HL-60 (cell line): ENCODE results near the gene DOK7.

ENCODE experiments used
- DNase-seq, 2 experiments: peaks; one replicate each; pipeline ENCODE4 v3.0.0-alpha.2; 2010 to 2020; ENCODE audit warnings: low read depth in 1 of 2, low spot score in 1 of 2
- H3K27ac ChIP-seq: fragments of 250-450 bp; sonication (Bioruptor Pico); replicated peaks from 2 replicates; pipeline ENCODE4 v1.5.1; 2020; ENCODE audit warnings: mild to moderate bottlenecking, moderate library complexity
- H3K27me3 ChIP-seq: fragments of 250-450 bp; sonication (Bioruptor Pico); 2 replicates; pipeline ENCODE4 v1.5.1; 2021; ENCODE audit warnings: mild to moderate bottlenecking, moderate library complexity; ENCODE audit not compliant: insufficient read depth, poor library complexity, severe bottlenecking
- H3K4me3 ChIP-seq: replicated peaks from 2 replicates; pipeline ENCODE4 v1.5.1; 2011; ENCODE audit warnings: mild to moderate bottlenecking, control low read depth, low read length; ENCODE audit not compliant: insufficient read depth
- CTCF ChIP-seq: IDR thresholded peaks from one replicate; pipeline ENCODE4 v1.5.1; 2011; ENCODE audit warnings: low read length, control low read depth, inconsistent platforms; ENCODE audit not compliant: insufficient read depth
- GABPA ChIP-seq: IDR thresholded peaks from 2 replicates; pipeline ENCODE4 v1.6.1; 2012; ENCODE audit warnings: low read depth
- POLR2AphosphoS5 ChIP-seq: IDR thresholded peaks from 2 replicates; pipeline ENCODE4 v1.6.1; 2012; ENCODE audit warnings: low read depth
- REST ChIP-seq: IDR thresholded peaks from 2 replicates; pipeline ENCODE4 v1.6.1; 2012; ENCODE audit warnings: low read depth; ENCODE audit not compliant: insufficient replicate concordance
- SPI1 ChIP-seq: IDR thresholded peaks from 2 replicates; pipeline ENCODE4 v1.6.1; 2012; ENCODE audit warnings: low read depth, mild to moderate bottlenecking, borderline replicate concordance

DOK7 gene

GRCh38 chr4:3475041-3475712 is 12.1 kb downstream of the DOK7 start:
- H3K4me3 ChIP-seq: no peak overlapping the region
- H3K27me3 ChIP-seq: peaks cover 2% of the 10 kb centered on the region
- H3K27ac ChIP-seq: no peak overlapping the region
- no peak for TF ChIP-seq POLR2AphosphoS5
- no peak for TF ChIP-seq REST
- no peak for TF ChIP-seq CTCF
- TF ChIP-seq GABPA: no peak
- DNase-seq: no peak

GRCh38 chr4:3475713-3476260 is 12.7 kb downstream of the DOK7 start:
- H3K27me3 ChIP-seq: peaks cover 4% of the 10 kb centered on the region
- no peak overlapping the region for H3K4me3 ChIP-seq
- TF ChIP-seq REST (no peak), GABPA (no peak), CTCF (no peak), SPI1 (no peak), POLR2AphosphoS5 (no peak)
- no peak for DNase-seq
- H3K27ac ChIP-seq: no peak overlapping the region

GRCh38 chr4:3476341-3476747 is 13.2 kb downstream of the DOK7 start:
- Histone ChIP-seq H3K4me3 (no peak overlapping the region), H3K27ac (no peak overlapping the region), H3K27me3 (peaks cover 5% of the 10 kb centered on the region)
- DNase-seq: no peak
- no peak for TF ChIP-seq CTCF
- no peak for TF ChIP-seq REST
- no peak for TF ChIP-seq SPI1
- no peak for TF ChIP-seq POLR2AphosphoS5
- TF ChIP-seq GABPA: no peak
